NCI-H128 (cell line): ENCODE data around the gene MTCL1.

Experiments used
- DNase-seq: peaks from one replicate; lab custom pipeline; 2025; ENCODE audit not compliant: unreplicated experiment; lab: John Stamatoyannopoulos, UW

MTCL1 gene

GRCh38 chr18:8806100-8806797 lies 100.9 kb downstream of the MTCL1 start:
- DNase-seq, result no peak

GRCh38 chr18:8806798-8807487 lies 101.6 kb downstream of the MTCL1 start:
- DNase-seq, result no peak

GRCh38 chr18:8807488-8807805 lies 102.1 kb downstream of the MTCL1 start:
- no peak for DNase-seq

GRCh38 chr18:8808001-8808400 lies 102.6 kb downstream of the MTCL1 start:
- no peak for DNase-seq

- no peak for DNase-seq
Measured at GRCh38 chr18:8809514-8809913, 104.2 kb downstream of the MTCL1 start.

- DNase-seq, result no peak
Measured at GRCh38 chr18:8810157-8810556, 104.8 kb downstream of the MTCL1 start.

- no peak for DNase-seq
Measured at GRCh38 chr18:8811115-8811514, 105.8 kb downstream of the MTCL1 start.

- DNase-seq, result no peak
Measured at GRCh38 chr18:8812631-8813030, 107.3 kb downstream of the MTCL1 start.

GRCh38 chr18:8813611-8814010 lies 108.3 kb downstream of the MTCL1 start:
- no peak for DNase-seq

GRCh38 chr18:8814206-8814605 lies 108.8 kb downstream of the MTCL1 start:
- no peak for DNase-seq

- no peak for DNase-seq
Measured at GRCh38 chr18:8816220-8816619, 110.9 kb downstream of the MTCL1 start.

- no peak for DNase-seq
Measured at GRCh38 chr18:8816816-8817215, 111.5 kb downstream of the MTCL1 start.

- no peak for DNase-seq
Measured at GRCh38 chr18:8818982-8819381, 113.6 kb downstream of the MTCL1 start.

- DNase-seq, result no peak
Measured at GRCh38 chr18:8820396-8821082, 115.2 kb downstream of the MTCL1 start.

- DNase-seq, result no peak
Measured at GRCh38 chr18:8821083-8821465, 115.7 kb downstream of the MTCL1 start.

GRCh38 chr18:8821531-8821930 lies 116.2 kb downstream of the MTCL1 start:
- no peak for DNase-seq

GRCh38 chr18:8822643-8823042 lies 117.3 kb downstream of the MTCL1 start:
- no peak for DNase-seq

GRCh38 chr18:8823530-8823929 lies 118.2 kb downstream of the MTCL1 start:
- no peak for DNase-seq

- DNase-seq, result no peak
Measured at GRCh38 chr18:8824846-8825245, 119.5 kb downstream of the MTCL1 start.

- no peak for DNase-seq
Measured at GRCh38 chr18:8825273-8825672, 119.9 kb downstream of the MTCL1 start.

- no peak for DNase-seq
Measured at GRCh38 chr18:8825729-8826375, 120.5 kb downstream of the MTCL1 start.

- DNase-seq, result no peak
Measured at GRCh38 chr18:8826514-8826913, 121.2 kb downstream of the MTCL1 start.
